Measurements from ENCODE around the gene SUSD5.

The SUSD5 gene

DNA sequence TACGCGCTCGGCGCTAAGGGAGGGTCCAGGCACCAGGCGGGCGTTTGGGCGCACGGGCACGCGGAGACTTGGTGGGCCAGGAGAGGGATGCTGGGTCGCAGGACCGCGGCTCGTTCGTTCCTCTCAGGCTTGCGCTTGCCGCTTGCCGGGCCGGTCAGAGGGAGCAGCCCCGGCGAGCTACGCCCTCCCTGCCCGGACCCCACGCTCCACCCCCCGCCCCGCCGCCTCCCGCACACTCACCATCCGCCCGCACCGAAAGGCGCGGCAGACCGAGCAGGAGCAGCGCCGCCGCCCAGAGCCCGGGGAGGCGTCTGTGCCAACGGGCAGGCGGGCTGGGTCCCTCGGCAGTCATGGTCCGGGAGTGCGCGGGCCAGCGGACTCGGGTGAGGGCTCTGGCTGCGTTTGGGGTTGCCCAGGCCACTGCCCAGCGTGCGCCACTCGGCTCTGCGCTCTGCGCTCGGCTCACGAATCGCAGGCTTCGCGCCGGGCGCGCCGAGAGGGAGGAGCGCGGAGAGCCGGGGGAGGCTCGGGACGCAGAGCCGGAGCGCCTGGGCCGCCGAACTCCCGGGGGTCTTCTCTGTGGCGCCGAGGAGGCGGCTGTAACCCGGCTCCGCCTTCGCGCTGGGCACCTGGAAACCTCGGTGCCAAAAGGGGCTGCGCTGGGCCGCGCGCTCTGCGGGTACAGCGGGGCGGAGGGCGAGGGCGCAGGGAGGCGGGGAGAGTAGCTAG lies at the start of gene SUSD5:
SUSD5 (minus strand) TSS at position 365 of the 729 bp plus-strand sequence; CDS start at position 352, 13 bp downstream.
- H3K4me3 ChIP-seq (ENCODE audit: low read depth, low read length): peak within 1 kb of the TSS; percentile 18; the same call in 1 of the 2 replicates
- DNase-seq (ENCODE audit: low read depth): no peak
- TF ChIP-seq, protein P1, sequence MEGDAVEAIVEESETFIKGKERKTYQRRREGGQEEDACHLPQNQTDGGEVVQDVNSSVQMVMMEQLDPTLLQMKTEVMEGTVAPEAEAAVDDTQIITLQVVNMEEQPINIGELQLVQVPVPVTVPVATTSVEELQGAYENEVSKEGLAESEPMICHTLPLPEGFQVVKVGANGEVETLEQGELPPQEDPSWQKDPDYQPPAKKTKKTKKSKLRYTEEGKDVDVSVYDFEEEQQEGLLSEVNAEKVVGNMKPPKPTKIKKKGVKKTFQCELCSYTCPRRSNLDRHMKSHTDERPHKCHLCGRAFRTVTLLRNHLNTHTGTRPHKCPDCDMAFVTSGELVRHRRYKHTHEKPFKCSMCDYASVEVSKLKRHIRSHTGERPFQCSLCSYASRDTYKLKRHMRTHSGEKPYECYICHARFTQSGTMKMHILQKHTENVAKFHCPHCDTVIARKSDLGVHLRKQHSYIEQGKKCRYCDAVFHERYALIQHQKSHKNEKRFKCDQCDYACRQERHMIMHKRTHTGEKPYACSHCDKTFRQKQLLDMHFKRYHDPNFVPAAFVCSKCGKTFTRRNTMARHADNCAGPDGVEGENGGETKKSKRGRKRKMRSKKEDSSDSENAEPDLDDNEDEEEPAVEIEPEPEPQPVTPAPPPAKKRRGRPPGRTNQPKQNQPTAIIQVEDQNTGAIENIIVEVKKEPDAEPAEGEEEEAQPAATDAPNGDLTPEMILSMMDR (IDR thresholded peaks at IDR 0.05; ENCODE audit: control insufficient read depth, extremely low read depth, insufficient read depth): no peak

DNA sequence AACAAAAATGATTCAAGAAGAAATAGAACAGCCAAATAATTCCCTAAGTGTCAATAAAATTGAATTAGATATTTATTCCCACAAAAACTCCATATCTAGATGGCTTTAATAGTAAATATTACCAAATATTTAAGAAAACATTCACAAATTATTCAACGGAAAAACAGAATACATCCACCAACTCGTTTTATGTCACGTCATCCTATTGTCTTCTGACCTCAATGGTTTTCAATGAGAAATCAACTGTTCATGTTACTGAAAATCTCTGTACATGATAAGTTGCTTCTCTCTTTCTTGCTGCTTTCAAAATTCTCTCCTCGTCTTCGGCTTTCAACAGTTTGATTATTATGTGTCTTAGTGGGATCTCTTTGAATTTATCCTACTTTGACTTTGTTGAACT lies 41.5 kb upstream of the SUSD5 start:
- no peak for DNase-seq (ENCODE audit: low read depth)
- no peak overlapping the region for H3K4me3 ChIP-seq (ENCODE audit: low read depth, low read length)
- TF ChIP-seq, protein P1 (IDR thresholded peaks at IDR 0.05; ENCODE audit: control insufficient read depth, extremely low read depth, insufficient read depth): no peak

DNA sequence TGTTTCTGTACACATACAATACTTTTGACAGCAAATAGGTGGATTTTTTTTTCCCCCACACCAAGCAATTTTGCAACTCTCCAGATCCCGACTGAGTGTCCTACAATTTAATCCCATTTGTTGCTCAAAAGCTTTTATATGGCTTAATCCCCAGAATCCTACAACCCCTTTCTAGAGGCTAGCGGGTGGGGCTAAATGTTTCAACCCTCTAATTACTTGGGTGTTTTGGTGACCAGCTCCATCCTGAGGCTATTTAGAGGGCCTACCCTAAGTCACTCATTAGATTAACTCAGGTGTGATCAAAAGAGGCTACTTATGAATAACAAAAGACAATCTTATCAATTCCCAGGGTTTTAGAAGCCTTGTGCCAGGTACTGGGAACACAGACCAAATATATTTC lies 37.6 kb upstream of the SUSD5 start:
- H3K4me3 ChIP-seq (ENCODE audit: low read depth, low read length): no peak overlapping the region
- TF ChIP-seq, protein P1 (IDR thresholded peaks at IDR 0.05; ENCODE audit: control insufficient read depth, extremely low read depth, insufficient read depth): no peak
- no peak for DNase-seq (ENCODE audit: low read depth)

- no peak for DNase-seq (ENCODE audit: low read depth)
- no peak overlapping the region for H3K4me3 ChIP-seq (ENCODE audit: low read depth, low read length)
- TF ChIP-seq, protein P1 (IDR thresholded peaks at IDR 0.05; ENCODE audit: control insufficient read depth, extremely low read depth, insufficient read depth): no peak
These were observed 32.1 kb upstream of the SUSD5 start for GRCh38 chr3:33250712-33251111.

- TF ChIP-seq, protein P1 (IDR thresholded peaks at IDR 0.05; ENCODE audit: control insufficient read depth, extremely low read depth, insufficient read depth): no peak
- no peak overlapping the region for H3K4me3 ChIP-seq (ENCODE audit: low read depth, low read length)
- no peak for DNase-seq (ENCODE audit: low read depth)
These were observed 28.2 kb upstream of the SUSD5 start for GRCh38 chr3:33246786-33247185.

DNA sequence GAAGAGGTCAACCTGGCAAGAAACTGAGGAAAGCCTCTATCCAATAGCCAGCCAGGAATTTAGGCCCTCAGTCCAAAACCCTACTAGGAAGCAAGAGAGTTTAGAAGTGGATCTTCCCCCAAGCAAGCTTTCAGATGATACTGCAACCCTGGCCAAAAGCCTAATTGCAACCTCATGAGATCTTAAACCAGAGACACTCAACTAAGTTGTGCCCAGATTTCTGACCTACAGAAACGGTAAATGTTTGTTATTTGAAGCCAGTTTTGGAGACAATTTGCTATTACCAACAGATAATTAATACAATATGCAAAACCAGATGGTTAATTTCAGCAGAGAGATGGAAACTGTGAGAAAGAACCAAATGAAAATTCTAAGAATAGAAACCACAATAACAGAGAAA lies 21.7 kb upstream of the SUSD5 start:
- DNase-seq (ENCODE audit: low read depth): no peak
- H3K4me3 ChIP-seq (ENCODE audit: low read depth, low read length): no peak overlapping the region
- TF ChIP-seq, protein P1 (IDR thresholded peaks at IDR 0.05; ENCODE audit: control insufficient read depth, extremely low read depth, insufficient read depth): no peak

DNA sequence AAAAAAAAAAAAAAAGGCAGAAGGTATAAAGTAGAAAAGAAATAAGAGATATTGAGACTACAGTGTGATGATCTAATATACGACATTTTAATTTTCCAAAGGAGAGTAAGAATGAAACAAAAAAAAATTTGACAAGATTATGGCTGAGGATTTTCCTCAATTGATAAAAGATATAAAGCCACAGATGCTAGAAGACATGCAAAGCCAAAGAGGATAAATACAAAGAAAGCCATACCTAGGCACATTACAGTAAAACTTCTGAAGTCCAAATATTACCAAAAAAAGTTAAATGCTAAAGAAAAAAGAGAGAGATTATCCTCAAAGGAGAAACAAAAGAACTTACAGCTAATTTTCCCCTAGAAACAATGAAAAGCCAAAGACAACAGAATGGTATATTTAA lies 20.3 kb upstream of the SUSD5 start:
- DNase-seq (ENCODE audit: low read depth): no peak
- TF ChIP-seq, protein P1 (IDR thresholded peaks at IDR 0.05; ENCODE audit: control insufficient read depth, extremely low read depth, insufficient read depth): no peak
- H3K4me3 ChIP-seq (ENCODE audit: low read depth, low read length): no peak overlapping the region
